Fibroblast of mammary gland (primary cell): ENCODE data around the gene MAP3K19.

Experiments used
- DNase-seq: peaks from one replicate; pipeline ENCODE4 v3.0.0-alpha.2; 2010; ENCODE audit warnings: low read depth
- H3K4me3 ChIP-seq: 2 replicates; pipeline ENCODE4 v1.5.1; 2011; ENCODE audit warnings: low read depth, mild to moderate bottlenecking, low read length, moderate library complexity; ENCODE audit not compliant: control insufficient read depth
- TF ChIP-seq, protein P1 (sequence below): conservative IDR thresholded peaks from 2 replicates; pipeline ENCODE4 v1.5.1; 2011; ENCODE audit warnings: low read depth, low read length, inconsistent platforms; ENCODE audit not compliant: control insufficient read depth, insufficient read depth

Gene MAP3K19

DNA sequence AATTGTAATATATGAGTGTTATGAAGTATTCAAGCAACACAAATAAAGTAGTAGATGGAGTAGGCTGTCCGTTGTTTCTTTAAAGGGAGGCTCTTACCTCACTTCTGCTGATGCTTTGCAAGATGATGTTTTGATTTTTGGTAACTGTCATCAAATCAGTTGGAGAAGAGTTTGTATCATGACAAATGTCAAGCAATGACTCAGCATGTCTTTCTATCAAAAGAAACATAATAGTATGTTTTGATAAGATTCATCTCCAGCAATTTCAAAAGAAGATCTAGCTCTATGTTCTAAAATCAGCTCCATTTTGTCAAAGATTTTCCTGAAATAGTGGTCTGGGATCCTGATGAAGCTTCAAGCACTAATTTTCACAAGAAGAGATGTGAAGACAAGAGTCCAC, 25.6 kb downstream of the MAP3K19 start:
- no peak for DNase-seq
- H3K4me3 ChIP-seq: no peak overlapping the region
- TF ChIP-seq, protein P1, sequence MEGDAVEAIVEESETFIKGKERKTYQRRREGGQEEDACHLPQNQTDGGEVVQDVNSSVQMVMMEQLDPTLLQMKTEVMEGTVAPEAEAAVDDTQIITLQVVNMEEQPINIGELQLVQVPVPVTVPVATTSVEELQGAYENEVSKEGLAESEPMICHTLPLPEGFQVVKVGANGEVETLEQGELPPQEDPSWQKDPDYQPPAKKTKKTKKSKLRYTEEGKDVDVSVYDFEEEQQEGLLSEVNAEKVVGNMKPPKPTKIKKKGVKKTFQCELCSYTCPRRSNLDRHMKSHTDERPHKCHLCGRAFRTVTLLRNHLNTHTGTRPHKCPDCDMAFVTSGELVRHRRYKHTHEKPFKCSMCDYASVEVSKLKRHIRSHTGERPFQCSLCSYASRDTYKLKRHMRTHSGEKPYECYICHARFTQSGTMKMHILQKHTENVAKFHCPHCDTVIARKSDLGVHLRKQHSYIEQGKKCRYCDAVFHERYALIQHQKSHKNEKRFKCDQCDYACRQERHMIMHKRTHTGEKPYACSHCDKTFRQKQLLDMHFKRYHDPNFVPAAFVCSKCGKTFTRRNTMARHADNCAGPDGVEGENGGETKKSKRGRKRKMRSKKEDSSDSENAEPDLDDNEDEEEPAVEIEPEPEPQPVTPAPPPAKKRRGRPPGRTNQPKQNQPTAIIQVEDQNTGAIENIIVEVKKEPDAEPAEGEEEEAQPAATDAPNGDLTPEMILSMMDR: no peak

DNA sequence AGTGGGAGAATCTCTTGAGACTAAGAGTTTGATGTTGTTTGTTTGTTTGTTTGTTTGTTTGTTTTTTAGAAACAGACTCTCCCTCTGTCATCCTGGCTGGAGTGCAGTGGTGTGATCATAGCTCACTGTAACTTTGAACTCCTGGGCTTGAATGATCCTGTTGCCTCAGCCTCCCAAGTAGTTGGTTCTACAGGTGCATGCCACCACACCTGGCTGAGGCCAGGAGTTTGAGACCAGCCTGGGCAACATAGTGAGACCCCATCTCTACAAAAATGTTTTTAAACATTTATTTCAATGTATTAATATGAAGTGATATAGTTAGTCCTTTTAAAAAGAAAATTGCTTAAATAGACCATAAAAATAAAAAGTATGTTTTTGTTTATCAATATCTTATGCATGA, 35.6 kb downstream of the MAP3K19 start:
- DNase-seq: no peak
- TF ChIP-seq, protein P1: no peak
- H3K4me3 ChIP-seq: no peak overlapping the region

DNA sequence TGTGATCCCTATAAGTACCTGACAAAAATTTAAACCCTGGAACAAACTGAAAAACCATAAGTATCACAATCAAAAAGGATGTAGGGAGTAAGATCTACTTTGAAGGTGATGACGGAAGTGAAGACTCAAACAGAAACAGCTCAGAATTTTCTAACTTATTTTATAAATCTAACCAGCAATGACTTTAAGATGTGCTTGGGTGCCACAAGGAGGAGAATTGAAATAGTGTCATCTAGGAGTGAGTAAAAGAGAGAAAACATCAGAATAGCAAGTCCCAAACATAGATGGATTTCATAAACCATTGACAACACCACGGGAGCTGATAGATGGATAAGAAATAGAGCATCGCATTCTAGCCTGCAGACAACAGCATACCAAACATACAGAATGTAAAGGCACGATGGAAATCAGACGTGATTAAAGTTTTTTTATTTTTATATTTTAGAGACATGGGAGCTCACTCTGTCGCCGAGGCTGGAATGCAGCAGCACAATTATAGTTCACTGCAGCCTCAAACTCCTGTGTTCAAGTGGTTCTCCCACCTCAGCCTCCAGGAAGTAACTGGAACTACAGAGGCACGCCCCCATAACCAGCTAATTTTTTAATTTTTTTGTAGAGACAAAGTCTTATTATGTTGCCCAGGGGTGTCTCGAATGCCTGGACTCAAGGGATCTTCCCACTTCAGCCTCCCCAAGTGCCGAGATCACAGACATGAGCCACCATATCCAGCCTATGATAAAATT, 36.9 kb downstream of the MAP3K19 start:
- H3K4me3 ChIP-seq: no peak overlapping the region
- TF ChIP-seq, protein P1: no peak
- no peak for DNase-seq

DNA sequence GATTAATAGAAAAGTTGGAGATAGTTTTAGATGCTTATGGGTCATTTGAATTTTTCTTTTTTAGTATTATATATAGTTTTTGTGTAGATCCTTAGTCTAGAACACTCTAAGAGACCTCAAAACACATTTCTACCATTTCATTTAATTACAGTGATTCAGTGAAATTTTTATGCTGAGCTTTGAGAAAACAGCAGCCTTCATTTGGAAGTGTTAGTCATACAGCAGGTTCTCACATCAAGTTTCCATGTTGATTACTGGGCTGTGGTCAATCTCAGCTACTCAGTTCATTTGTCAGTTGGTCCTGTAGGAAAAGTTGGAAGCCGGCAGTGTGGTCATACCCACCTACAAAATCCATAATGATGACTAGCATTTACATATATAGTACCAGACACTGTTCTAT, 37.9 kb downstream of the MAP3K19 start:
- DNase-seq: no peak
- TF ChIP-seq, protein P1: no peak
- H3K4me3 ChIP-seq: no peak overlapping the region

DNA sequence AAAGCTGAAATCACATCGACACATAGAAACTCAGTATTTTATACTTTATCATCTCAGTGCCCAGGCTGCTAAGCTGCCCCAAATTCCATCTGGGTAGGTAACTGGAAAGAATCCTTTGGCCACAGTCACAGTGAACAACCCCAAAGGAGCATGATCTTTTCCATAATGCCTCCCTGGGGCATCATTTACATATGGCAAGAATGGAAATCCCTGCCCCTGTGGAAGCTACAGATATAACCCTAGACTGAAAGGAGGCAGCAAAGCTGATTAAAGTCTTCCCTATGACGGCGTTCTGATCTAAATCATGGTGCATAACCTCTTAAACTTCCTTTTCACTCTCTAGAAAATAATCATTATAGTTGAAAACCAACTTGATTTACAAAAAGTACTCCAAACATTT, 41.5 kb downstream of the MAP3K19 start:
- TF ChIP-seq, protein P1: no peak
- no peak for DNase-seq
- no peak overlapping the region for H3K4me3 ChIP-seq

DNA sequence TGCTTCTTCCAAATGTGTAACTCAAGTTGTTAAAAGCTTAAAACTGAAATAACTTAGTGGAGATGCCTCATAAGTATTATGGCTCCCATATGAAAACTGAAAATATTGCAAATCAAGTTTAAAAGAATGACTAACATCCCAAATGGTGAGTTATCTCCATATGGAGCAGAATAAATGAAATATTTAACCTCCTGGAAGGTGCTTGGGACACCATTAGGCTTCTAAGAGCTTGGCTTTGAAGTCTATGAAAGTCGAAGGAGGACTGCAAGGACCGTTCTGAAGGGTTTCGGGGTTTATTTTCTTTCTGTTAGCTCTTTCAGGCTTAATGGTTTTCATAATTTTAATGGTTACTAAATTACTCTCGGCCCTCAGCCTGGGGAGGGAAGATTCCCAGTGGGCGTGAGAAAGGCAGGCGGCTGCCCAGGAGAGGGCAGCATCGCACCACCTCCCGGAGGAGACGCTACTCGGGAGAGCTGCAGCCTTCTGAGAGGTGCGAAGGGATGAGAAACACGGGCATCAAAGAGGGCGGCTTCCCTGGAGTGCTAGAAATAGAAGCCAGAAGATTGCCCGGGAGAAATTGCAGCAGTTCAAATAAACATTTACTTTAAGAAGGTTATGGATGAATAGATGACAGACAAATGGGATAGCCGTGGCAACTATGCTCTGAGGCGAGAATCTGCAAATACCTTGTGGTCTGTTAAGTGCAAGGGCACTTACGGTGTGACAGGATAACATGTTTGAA, 43.1 kb downstream of the MAP3K19 start:
- H3K4me3 ChIP-seq: no peak overlapping the region
- DNase-seq: peak; percentile 69
- TF ChIP-seq, protein P1: peak; percentile 94
